HEK293 (cell line): Measurements from ENCODE around the gene SBF2.

Source experiments
- CTCF ChIA-PET: fragments of 350-600 bp; formaldehyde crosslinking; extraction: SDS; loops from one replicate; lab custom pipeline; 2021; ENCODE audit warnings: antibody characterized with exemption; lab: Yijun Ruan, JAX
- POLR2A ChIA-PET: fragments of 300-600 bp; formaldehyde crosslinking; extraction: SDS; loops from one replicate; lab custom pipeline; 2020; ENCODE audit warnings: antibody characterized with exemption, inconsistent platforms; lab: Yijun Ruan, JAX
- H3K27ac ChIP-seq: fragments of 200-500 bp; sonication (Bioruptor generic); 2 replicates; pipeline ENCODE4 v1.5.1; 2014; ENCODE audit warnings: low read depth, low read length, control low read depth, inconsistent platforms; ENCODE audit errors: extremely low read depth
- H3K36me3 ChIP-seq, 2 experiments: fragments of 200-500 bp in 1 of 2; sonication (Bioruptor generic) in 1 of 2; 1 replicate in 1 of 2; 2 replicates in 1 of 2; pipeline ENCODE4 v1.5.1; 2014 to 2017; ENCODE audit warnings: inconsistent platforms in 2 of 2, low read length in 2 of 2; ENCODE audit not compliant: control insufficient read depth in 2 of 2, insufficient read depth in 1 of 2
- H3K4me1 ChIP-seq: fragments of 200-500 bp; sonication (Bioruptor generic); 2 replicates; pipeline ENCODE4 v1.5.1; 2014; ENCODE audit warnings: mild to moderate bottlenecking, low read length, inconsistent platforms; ENCODE audit not compliant: control insufficient read depth, insufficient read depth
- H3K4me3 ChIP-seq: 2 replicates; pipeline ENCODE4 v1.5.1; 2011; ENCODE audit warnings: low read depth, mild to moderate bottlenecking, control low read depth, low read length, moderate library complexity
- H3K9me3 ChIP-seq: fragments of 200-500 bp; sonication (Bioruptor generic); 2 replicates; pipeline ENCODE4 v1.5.1; 2014; ENCODE audit warnings: low read depth, low read length, inconsistent platforms; ENCODE audit not compliant: control insufficient read depth, insufficient read depth
- GFI1B ChIP-seq: fragments of 450-650 bp; formaldehyde crosslinking; IDR thresholded peaks from 2 replicates; pipeline ENCODE4 v1.5.1; 2016; ENCODE audit warnings: missing biosample characterization, missing genetic modification characterization
- GLI4 ChIP-seq: fragments of 450-650 bp; formaldehyde crosslinking; IDR thresholded peaks from 2 replicates; pipeline ENCODE4 v1.5.1; 2016; ENCODE audit warnings: missing biosample characterization, missing genetic modification characterization
- KLF8 ChIP-seq: fragments of 450-650 bp; formaldehyde crosslinking; IDR thresholded peaks from 2 replicates; pipeline ENCODE4 v1.5.1; 2016; ENCODE audit warnings: missing biosample characterization, missing genetic modification characterization
- OSR2 ChIP-seq: fragments of 450-650 bp; formaldehyde crosslinking; IDR thresholded peaks from 2 replicates; pipeline ENCODE4 v1.5.1; 2016; ENCODE audit warnings: missing biosample characterization, missing genetic modification characterization
- PBX3 ChIP-seq: sonication (generic); formaldehyde crosslinking; IDR thresholded peaks from 2 replicates; pipeline ENCODE4 v1.8.1; 2022; ENCODE audit warnings: mild to moderate bottlenecking, moderate library complexity, missing genetic modification reagents
- PRDM6 ChIP-seq: fragments of 450-650 bp; formaldehyde crosslinking; IDR thresholded peaks from 2 replicates; pipeline ENCODE4 v1.5.1; 2017; ENCODE audit warnings: missing biosample characterization, missing genetic modification characterization
- RBAK ChIP-seq: fragments of 450-650 bp; formaldehyde crosslinking; IDR thresholded peaks from 2 replicates; pipeline ENCODE4 v1.5.1; 2016; ENCODE audit warnings: missing biosample characterization, missing genetic modification characterization
- SCRT1 ChIP-seq: fragments of 450-650 bp; formaldehyde crosslinking; IDR thresholded peaks from 2 replicates; pipeline ENCODE4 v1.5.1; 2016; ENCODE audit warnings: missing biosample characterization, missing genetic modification characterization, borderline replicate concordance
- SP7 ChIP-seq: fragments of 450-650 bp; formaldehyde crosslinking; IDR thresholded peaks from 2 replicates; pipeline ENCODE4 v1.5.1; 2016; ENCODE audit warnings: missing biosample characterization, missing genetic modification characterization
- WT1 ChIP-seq: fragments of 450-650 bp; formaldehyde crosslinking; IDR thresholded peaks from 2 replicates; pipeline ENCODE4 v1.5.1; 2016; ENCODE audit warnings: missing biosample characterization, missing genetic modification characterization
- ZBTB20 ChIP-seq: fragments of 450-650 bp; formaldehyde crosslinking; IDR thresholded peaks from 2 replicates; pipeline ENCODE4 v1.5.1; 2016; ENCODE audit warnings: missing biosample characterization, missing genetic modification characterization
- ZBTB49 ChIP-seq: fragments of 450-650 bp; formaldehyde crosslinking; IDR thresholded peaks from 2 replicates; pipeline ENCODE4 v1.5.1; 2016; ENCODE audit warnings: missing biosample characterization, missing genetic modification characterization, low read depth
- ZNF157 ChIP-seq: fragments of 450-650 bp; formaldehyde crosslinking; IDR thresholded peaks from 2 replicates; pipeline ENCODE4 v1.5.1; 2016; ENCODE audit warnings: missing biosample characterization, missing genetic modification characterization
- ZNF350 ChIP-seq: fragments of 450-650 bp; formaldehyde crosslinking; IDR thresholded peaks from 2 replicates; pipeline ENCODE4 v1.5.0; 2017; ENCODE audit warnings: missing biosample characterization, mild to moderate bottlenecking, missing genetic modification characterization
- ZNF416 ChIP-seq: fragments of 450-650 bp; formaldehyde crosslinking; IDR thresholded peaks from 2 replicates; pipeline ENCODE4 v1.5.1; 2016; ENCODE audit warnings: missing biosample characterization, missing genetic modification characterization
- ZNF488 ChIP-seq: fragments of 450-650 bp; formaldehyde crosslinking; IDR thresholded peaks from 2 replicates; pipeline ENCODE4 v1.5.1; 2016; ENCODE audit warnings: missing biosample characterization, missing genetic modification characterization
- ZNF501 ChIP-seq: fragments of 450-650 bp; formaldehyde crosslinking; IDR thresholded peaks from 2 replicates; pipeline ENCODE4 v1.5.1; 2016; ENCODE audit warnings: missing biosample characterization, missing genetic modification characterization
- ZNF549 ChIP-seq: fragments of 450-650 bp; IDR thresholded peaks from 2 replicates; pipeline ENCODE4 v1.5.1; 2018; ENCODE audit warnings: missing biosample characterization, missing genetic modification characterization, mild to moderate bottlenecking, inconsistent platforms, moderate library complexity
- ZNF555 ChIP-seq: fragments of 450-650 bp; formaldehyde crosslinking; conservative IDR thresholded peaks from 2 replicates; pipeline ENCODE4 v1.5.1; 2017; ENCODE audit warnings: missing biosample characterization, mild to moderate bottlenecking, missing genetic modification characterization, inconsistent platforms
- ZNF600 ChIP-seq: fragments of 450-650 bp; formaldehyde crosslinking; IDR thresholded peaks from 2 replicates; pipeline ENCODE4 v1.5.1; 2016; ENCODE audit warnings: missing biosample characterization, missing genetic modification characterization

The SBF2 gene

GRCh38 chr11:10108915-10109680 is 184.9 kb downstream of the SBF2 start:
- no peaks in the 10 kb centered on the region for H3K9me3 ChIP-seq
- POLR2A ChIA-PET: no interaction called here
- no peak overlapping the region for H3K4me3 ChIP-seq
- TF ChIP-seq ZNF501 (tag by site-specific recombination) (no peak), OSR2 (tag by site-specific recombination) (peak; percentile 53; the same call in 1 of the 2 replicates), ZNF549 (peak; percentile 42; the same call in 1 of the 2 replicates), PRDM6 (tag by site-specific recombination) (peak; percentile 40; the same call in 1 of the 2 replicates), ZNF157 (tag by site-specific recombination) (no peak), WT1 (tag by site-specific recombination) (peak; percentile 96)
- CTCF ChIA-PET: no interaction called here
- H3K27ac ChIP-seq: no peak overlapping the region
- no peaks in the 10 kb centered on the region for H3K4me1 ChIP-seq
- H3K36me3 ChIP-seq: no peaks in the 10 kb centered on the region

- CTCF ChIA-PET: no interaction called here
- POLR2A ChIA-PET: no interaction called here
- Histone ChIP-seq H3K9me3 (no peaks in the 10 kb centered on the region), H3K27ac (no peak overlapping the region), H3K4me3 (no peak overlapping the region), H3K36me3 (no peaks in the 10 kb centered on the region), H3K4me1 (no peaks in the 10 kb centered on the region)
- peak; percentile 80 for TF ChIP-seq WT1 (tag by site-specific recombination)
- no peak for TF ChIP-seq GFI1B
- TF ChIP-seq SP7 (tag by site-specific recombination): peak; percentile 77
These were observed 186.5 kb downstream of the SBF2 start for GRCh38 chr11:10107497-10107896.

- Histone ChIP-seq H3K9me3 (no peaks in the 10 kb centered on the region), H3K4me1 (no peaks in the 10 kb centered on the region), H3K27ac (no peak overlapping the region), H3K4me3 (no peak overlapping the region), H3K36me3 (no peaks in the 10 kb centered on the region)
- TF ChIP-seq KLF8 (tag by site-specific recombination) (no peak), OSR2 (tag by site-specific recombination) (no peak), ZNF416 (tag by site-specific recombination) (no peak), SCRT1 (no peak), ZNF555 (tag by site-specific recombination) (no peak)
- POLR2A ChIA-PET: interaction anchor here (0.6 kb wide), 1 partner anchor 207 kb away, joined by 3 read pairs; the partner anchor contains the start of gene ADM
- CTCF ChIA-PET: interaction anchor here (0.6 to 0.7 kb wide), 3 partner anchors 19 to 339 kb away, joined by 3 read pairs; no protein-coding TSS in a partner anchor
These were observed 196.4 kb downstream of the SBF2 start for GRCh38 chr11:10097615-10098014.

GRCh38 chr11:10096987-10097386 is 197.0 kb downstream of the SBF2 start:
- Histone ChIP-seq H3K9me3 (no peaks in the 10 kb centered on the region), H3K36me3 (no peaks in the 10 kb centered on the region), H3K4me1 (no peaks in the 10 kb centered on the region), H3K4me3 (no peak overlapping the region), H3K27ac (no peak overlapping the region)
- POLR2A ChIA-PET: interaction anchor here (0.6 kb wide), 1 partner anchor 208 kb away, joined by 3 read pairs; the partner anchor contains the start of gene ADM
- CTCF ChIA-PET: interaction anchor here (0.6 kb wide), 2 partner anchors 205 to 339 kb away, joined by 3 read pairs; no protein-coding TSS in a partner anchor
- TF ChIP-seq ZBTB20 (tag by site-specific recombination): no peak
- no peak for TF ChIP-seq RBAK (tag by site-specific recombination)
- TF ChIP-seq SCRT1: no peak
- no peak for TF ChIP-seq PBX3 (CRISPR knock-in tag)
- TF ChIP-seq ZNF488 (tag by site-specific recombination): no peak
- TF ChIP-seq ZNF600: no peak
- TF ChIP-seq ZNF350: no peak
- TF ChIP-seq GLI4 (tag by site-specific recombination): no peak
- TF ChIP-seq ZBTB49 (tag by site-specific recombination): no peak
